Stimulated activated CD4-positive, alpha-beta T cell treated with anti-CD3 and anti-CD28 coated beads, Interleukin-2, amount 100 ng/mL, for 48 hours (primary cell): Measurements from ENCODE around the gene LDB2.

Experiments
- DNase-seq, 2 donors: peaks; one replicate each; pipeline ENCODE4 v3.0.0-alpha.2; 2020

LDB2 gene

DNA sequence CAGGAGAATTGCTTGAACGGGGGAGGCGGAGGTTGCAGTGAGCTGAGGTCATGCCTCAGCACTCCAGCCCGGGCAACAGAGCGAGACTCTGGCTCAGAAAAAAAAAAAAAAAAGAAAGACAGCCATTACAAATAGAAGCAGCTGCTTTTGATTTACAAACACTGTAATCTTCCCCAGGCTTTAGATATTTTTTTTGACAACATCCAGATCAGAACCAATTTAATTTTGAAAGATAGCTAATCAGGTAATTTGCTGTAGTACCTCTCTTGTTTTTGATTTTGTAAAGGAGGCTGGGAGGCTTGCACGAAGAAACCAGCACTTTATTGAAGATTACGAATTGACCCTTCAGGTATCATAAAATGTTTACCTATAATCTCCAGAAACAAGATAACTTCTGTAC, 107.0 kb downstream of the LDB2 start:
- DNase-seq, result no peak

DNA sequence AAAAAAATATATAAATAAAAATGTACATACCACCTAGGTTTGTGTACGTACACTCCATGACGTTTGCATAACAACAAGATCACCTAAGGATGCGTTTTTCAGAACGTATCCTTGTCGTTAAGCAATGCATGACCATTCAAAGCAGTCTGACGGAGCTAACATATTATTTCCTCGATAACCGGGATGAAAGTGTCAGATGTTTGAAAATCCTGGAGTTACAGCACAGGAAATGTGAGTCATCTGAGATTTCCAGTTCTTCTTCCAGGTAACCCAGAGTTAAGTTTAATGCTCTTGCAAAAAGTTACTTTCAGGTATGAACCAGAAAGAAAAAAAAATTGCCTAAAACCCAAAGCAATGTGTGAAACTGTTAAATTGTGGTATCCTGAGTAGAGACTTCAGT, 107.9 kb downstream of the LDB2 start:
- DNase-seq, result no peak

DNA sequence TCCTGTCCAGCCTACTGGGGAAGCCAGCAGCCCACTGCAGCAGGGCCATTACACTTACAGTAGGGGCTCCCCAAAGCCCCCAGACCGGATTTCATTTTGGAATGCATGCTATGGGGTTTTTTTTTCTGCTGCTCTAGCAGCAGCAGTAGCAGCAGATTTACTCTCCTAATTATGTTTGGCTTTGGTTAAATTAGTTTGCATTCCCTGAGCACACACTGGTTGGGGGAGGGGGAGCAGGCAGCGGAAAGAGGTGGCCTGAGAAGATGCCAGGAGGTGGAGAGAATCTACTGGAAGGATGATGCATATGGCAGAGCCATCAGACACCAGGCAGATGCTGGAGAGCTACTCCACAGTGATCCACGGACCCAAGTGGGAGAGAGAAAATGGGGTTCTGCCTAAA, 109.6 kb downstream of the LDB2 start:
- DNase-seq, result no peak

DNA sequence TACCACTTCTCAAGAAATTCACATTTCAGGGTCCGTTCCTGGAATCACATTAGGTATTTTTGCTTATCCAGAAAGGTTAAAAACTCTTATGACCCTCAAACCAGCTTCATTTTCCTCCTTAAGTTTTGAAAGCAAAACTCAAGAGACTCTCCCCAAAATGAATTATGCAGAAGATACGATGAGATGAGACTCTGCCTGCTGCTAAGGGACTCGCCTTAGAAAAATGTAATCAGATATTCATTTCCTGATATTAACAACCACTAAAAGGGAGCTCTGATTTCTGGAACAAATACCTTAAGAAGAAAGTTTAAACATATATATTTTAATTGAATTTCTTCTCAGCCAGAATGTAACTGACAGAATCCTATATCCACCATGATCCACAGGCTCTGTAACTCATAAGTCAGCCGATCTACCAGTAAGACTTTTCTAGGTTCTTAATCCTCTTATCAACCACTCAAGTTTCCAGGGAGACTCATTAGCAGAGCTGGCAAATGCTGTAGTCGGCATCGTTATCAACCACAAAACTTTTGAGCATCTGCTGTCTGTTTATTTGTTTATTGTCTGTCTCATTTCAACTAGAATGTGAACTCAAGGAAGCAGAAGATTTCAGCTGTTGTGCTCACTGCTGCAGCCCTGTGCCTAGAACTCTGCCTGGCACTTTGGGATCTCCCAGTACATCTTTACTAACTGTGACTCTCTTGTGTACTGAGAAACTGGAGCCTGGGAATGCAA, 112.5 kb downstream of the LDB2 start:
- DNase-seq, result no peak

DNA sequence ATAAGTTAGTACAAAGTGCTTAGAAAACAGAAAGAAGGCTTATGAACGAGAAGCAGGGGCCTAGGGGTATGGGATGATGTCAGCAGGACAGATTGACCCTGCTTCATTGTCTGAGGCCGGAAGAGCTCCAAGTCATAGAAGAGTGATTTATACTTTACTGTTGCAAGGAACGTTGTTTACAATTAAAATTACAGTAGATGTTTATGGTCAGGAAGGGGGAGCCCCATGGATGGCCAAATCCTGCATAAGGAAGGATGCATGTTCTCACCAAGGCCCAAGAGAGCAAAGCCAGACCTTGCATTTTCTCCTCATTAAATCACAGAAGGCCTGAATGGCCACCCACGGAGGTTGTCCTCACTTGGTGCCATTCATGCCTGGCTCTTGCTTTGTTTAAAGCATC, 115.3 kb downstream of the LDB2 start:
- DNase-seq, result no peak

DNA sequence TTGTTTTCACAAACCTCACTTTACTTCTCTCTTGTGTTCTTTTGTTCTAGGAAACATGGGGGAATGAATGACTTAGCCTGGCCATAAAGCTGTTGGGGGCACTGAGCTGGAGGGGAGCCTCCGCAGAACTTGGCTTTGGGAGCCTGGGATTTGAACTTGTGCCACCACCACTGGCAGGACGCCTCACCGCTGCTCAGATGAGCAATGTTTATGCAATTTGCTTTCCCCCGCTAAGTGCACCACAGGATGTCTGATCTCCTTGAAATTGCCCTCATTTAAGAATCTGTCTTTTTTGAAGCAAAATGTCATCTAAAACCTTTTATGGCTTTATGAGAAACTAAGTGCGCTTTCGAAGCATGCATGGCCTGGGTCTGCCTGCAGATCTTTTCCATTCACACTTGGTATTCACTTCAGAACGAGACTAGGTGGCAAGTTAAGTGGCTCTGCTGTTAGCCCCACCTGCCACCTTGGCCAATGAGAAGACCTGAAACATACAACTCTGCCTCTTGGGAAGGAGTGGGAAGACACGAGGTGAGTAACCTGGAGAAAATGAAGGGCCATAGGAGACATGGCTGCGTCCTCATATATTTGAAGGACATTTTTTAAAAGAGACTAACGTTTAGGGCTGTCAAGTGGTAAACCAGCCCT, 119.3 kb downstream of the LDB2 start:
- no peak for DNase-seq

DNA sequence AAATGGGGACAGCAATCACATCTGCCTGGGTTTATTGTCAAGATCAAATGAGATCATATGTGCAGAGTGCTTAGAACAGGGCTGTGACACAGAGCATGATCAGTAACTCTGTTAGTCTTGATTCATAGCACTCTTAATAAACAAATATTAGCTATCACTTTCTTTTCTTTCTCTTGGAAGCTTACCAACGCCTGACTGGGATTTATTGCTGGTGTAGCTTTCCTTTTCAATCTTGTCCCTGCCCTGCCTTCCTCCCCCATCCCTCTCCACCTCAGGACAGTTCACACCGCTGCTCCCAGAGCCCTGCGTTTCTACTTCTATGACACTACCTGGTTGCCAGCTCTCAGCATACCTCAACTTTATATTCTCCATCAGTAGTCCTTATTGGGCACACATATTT, 120.7 kb downstream of the LDB2 start:
- no peak for DNase-seq

DNA sequence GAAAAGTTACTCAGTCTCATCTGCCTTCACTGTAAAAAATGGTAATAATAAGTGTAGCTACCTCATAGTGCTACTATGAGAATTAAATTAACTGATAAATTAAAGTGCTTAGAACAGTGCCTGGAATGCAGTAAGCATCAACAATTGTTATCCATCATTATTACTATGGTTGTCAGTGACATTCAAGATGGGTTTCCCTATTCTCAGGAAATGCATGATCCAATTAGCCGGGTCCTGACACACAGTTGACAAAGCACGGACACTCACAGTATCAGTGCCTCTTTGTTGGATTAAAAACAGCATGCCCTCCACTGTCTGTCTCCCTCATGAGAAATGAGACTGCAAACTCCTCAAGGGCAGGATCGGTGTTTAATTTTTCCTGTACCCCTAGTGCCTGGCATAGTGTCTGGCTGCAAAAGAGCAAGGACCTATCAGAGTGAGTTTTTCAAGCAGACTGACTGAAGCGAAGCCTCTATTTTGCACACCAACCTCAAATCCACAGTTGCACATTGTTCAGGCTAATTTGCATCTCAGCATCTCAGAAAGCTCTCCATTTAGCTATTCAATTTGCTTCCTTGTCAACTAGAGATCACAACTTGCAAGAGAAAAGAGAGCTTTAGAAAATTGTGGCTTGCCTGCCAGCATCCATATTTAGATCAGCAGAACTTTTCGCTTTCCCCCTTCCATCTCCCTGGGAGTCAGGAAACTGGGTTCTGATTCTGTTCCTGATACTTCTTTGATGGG, 122.9 kb downstream of the LDB2 start:
- no peak for DNase-seq

DNA sequence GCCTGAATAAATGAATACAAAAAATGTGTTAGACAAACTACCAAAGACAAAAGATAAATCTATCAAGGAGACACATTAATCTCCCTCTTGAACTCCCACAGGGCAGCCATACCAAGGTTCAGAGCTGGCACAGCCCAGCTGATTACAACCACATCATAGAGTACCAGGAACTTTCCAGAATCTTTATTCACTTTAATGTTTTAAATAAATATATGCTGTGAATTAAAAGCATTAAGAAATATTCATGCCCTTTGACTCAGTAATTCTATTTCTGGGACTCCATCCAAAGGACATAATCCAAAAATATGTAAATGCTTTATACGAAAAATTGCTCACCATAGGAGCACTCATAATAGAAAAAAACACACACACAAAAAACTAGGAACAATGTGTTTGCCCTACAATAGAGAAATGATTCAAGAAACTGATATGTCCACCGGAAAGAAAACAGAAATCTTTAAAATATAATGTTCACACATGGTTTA, 126.0 kb downstream of the LDB2 start:
- no peak for DNase-seq

DNA sequence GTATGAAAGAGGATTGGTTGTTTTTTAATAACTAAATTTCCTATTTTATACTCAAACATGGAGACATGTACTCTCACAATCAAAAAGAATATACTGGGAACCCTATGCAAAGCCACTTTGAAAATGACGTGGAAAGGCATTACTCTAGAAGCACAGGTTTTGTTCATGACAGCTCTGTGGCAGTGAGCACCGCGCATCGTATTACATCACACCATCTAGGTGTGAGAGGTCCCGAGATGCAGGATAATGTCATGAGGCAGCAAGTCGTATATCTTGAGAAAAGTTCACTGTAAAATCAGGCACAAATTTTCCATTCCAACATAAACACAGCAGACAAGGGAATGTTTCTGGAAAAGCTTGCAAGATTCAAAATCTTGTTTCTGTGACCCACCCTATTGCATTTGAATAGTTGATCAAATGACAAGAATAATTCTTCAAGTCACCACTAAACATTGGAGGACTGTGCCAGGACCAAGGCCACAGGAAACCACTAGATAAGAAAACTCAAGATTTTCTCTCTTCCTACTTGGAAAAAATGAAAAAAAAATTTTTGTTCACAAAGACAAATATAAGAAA, 127.6 kb downstream of the LDB2 start:
- no peak for DNase-seq

DNA sequence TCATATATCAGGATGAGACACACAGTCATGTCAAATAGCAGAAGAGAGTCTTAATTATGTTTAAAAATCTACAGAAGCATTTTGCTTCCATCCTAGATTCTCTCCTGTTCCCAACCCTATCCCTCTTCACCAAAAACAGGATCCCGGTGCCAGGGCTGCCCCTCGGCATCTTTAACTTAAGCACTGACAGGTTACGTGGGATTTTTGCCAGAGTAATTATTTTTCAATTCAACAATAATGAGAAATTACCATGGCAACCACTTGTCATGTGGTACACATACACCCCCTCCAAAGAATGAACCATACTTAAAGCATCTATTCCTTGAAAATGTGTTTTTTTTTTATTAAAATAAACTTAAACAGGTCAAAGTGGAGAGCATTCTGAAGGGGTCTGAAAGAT, 130.6 kb downstream of the LDB2 start:
- no peak for DNase-seq

DNA sequence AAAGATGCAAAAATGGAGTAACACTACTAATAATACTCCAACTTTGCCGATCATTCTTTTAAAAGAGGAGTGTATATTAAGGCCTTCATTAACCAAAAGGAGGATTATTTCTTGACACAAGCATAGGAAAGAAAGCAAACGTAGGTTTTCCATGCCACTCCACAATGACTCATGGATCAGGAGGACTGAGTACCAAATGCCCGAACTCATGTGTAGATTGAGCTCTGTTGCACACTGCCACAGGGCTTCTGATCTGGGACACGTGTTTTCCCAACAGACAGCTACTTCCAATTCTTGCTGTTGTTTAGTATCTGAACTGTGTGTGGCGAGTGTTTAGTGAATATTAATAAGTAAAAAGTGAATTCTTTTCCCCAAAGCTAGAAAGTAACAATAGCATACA, 131.2 kb downstream of the LDB2 start:
- no peak for DNase-seq

DNA sequence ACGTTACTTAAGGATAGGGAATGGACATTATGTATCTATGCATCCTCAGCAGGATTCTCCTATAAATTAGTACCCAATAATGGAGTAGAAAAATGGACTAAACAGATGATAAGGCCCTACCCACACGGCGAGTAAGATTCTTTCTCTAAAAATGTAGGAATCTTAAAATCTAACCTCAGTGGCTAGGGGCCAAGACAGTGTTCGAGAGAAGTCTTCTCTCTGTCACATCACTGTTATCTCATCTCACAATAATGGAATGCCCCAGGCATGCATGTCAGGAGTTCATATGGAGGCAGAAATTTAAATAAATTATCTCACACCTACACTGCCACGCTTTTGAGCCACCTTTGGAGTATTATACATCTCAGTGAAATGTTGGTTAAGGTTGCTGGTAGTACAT, 132.9 kb downstream of the LDB2 start:
- DNase-seq, result no peak

DNA sequence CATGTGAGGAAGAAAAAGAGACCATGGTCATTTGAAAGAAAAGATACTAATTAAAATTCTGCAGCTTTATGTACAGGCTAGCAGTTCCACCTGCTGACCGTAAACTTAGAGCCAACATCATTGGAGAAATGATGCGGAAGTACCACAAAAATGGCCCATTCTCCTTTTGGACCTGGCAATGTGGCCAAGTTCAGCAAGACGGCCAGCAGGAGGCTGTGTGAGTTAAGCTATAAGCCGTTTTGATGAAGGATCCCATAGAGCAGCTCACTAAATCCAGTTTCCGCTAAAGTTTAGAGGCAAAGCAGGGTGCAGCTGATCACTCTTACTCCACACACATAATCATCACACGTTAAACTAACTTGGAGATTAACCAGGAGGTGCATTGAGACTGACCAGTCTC, 133.8 kb downstream of the LDB2 start:
- DNase-seq, result no peak

DNA sequence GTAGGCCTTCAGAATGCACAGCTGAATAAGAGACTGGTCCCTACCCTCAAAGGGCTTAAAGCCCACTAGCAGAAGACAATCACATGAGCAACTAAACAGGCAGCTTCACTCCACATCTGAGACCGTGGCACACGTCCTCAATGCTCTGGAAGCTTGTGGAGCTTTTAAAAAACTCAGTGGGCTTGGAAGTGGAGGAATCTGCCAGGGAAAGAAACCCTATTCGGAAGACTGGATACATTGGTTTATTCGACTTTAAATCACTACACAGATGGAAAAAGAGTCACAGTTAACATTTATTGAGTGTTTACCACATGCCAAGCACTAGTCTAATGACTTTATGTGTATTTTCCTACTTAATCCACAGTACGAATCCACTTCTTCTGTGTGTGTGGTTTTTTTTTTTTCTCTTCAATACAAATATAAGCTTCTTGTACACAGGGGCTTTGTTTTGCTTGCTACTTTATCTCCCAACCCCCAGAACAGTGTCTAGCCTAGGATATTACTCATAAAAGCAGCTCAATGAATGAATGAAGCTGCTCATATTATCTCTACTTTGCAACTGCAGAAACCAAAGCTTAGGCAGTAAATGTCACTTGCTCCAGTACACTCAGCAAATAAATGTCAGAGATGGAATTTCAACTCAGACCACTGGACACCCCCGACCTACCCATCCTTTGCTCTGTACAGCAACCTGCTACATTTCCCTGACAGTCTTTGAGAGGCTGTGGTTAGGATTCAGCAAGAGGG, 137.7 kb downstream of the LDB2 start:
- no peak for DNase-seq

DNA sequence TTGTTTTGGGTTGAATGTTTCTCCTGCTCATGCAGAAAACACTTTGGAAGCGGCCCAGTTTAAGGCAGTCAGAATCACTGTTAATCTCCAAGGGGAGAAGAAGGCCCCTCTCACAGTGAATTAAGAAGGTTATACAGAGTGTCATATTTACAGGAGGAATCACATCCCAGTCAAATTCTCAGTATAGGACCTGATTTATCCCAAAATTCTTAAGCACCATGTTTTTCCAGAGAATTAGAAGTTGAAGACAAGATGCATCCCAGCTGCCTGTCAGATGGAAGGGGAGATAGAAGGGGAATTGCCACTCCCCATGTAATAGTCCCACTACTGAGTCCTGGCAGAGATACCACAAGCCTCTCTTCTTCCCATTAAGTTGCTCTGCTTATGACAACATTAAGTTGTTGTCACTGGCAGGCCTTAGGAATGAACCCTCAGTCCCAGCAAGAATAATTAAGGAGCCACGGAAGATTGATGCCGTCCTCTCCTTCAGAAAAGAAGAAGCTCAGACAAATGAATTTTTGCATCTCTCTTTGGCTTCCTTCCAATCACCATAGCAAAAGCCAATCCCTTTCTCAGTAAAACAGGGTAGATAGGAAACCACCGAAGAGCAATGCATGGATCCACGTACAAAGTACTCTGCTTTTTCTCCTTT, 138.4 kb downstream of the LDB2 start:
- DNase-seq, result no peak

DNA sequence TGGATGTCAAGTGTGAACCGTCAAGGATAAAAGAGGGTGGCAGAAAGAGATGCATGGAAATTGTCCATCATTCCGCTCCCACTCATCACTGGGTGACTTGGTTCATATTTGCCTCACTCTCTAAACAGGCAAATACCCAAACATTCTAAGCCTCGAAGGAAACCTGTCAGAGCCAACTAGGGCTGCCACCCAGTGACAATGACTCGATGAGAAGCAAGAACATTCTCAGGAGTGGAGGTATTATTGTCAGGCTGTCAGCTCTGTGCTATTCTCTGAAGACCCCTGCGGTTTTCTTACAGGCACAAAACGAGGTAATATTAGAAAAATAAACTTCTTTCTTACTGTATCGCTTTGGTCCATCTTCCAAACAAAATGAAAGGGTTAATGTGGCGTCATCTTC, 139.6 kb downstream of the LDB2 start:
- no peak for DNase-seq

DNA sequence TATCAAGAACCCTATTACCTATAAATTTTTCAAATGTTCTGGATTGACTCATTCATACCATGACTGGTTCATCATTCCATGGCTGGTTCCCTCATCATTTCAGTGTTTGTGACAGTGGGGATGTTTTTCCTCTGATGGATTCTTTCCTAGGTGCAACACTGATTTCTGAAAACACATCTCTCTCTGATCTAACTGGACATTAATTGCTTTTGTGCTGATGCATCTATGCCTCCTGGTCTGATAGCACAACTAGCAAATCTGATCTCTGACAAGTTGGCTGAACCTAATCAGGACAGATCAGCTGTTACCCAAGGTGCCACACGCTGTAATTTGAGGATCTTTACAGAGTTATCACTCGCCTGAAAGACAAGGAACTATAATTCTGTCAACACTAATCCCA, 140.2 kb downstream of the LDB2 start:
- DNase-seq, result no peak

DNA sequence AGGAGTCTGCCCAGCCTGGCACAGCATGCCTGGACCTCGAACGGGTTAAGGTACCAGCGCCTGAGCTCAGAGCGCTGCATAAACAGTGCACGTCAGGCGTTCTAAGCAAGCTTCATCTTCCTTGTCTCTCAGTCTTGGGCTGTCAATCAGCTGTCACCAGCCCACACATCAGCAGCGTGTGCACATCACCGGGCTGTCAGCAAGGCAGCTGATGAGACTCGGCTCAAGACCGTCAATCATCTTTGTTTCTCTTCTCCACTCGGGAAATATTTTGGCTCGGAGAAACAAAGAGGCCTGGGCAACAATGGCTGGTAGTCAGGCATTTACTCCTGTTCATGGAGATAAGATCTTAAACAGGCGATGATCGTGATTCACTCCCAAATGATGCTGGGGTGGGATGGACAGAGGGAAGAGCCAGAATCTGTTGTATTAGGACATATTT, 141.3 kb downstream of the LDB2 start:
- DNase-seq, result no peak

DNA sequence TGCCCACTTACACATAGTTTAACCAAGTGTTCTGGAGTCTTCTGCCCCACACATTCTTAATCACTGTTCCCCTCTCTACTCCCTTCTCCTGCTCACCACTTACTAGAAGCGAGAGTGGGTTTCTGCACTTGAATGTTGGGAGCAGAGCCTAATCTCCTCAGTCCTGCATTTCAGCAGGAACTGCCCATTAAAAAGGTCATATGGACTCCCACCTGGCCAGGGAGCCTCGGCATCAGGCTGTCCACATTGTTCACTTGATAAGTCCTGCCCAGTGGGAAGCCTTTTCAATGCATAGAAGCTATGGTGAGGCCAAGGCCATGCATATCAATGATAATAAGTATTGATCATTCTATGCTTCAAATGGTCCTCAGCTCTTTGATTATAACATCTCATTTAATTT, 144.3 kb downstream of the LDB2 start:
- DNase-seq, result no peak

DNA sequence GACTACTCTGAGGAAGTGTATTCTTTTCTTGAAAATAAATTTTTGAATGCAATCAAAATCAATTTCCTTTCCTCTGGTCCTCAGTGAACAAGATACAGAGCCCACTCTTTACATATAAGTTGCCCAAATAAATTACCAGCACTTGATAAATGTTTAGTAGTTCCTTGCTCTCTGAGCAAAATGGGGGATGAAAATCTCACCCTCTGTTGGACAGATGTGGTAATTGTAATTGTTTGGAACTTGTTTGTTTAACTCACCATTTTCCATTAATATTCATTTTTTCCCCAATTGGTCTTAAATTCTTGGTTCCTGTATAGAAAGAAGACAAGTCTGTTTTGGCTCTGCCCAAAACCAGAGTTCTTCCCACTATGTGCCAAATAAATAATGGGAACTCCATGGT, 146.3 kb downstream of the LDB2 start:
- DNase-seq, result no peak

DNA sequence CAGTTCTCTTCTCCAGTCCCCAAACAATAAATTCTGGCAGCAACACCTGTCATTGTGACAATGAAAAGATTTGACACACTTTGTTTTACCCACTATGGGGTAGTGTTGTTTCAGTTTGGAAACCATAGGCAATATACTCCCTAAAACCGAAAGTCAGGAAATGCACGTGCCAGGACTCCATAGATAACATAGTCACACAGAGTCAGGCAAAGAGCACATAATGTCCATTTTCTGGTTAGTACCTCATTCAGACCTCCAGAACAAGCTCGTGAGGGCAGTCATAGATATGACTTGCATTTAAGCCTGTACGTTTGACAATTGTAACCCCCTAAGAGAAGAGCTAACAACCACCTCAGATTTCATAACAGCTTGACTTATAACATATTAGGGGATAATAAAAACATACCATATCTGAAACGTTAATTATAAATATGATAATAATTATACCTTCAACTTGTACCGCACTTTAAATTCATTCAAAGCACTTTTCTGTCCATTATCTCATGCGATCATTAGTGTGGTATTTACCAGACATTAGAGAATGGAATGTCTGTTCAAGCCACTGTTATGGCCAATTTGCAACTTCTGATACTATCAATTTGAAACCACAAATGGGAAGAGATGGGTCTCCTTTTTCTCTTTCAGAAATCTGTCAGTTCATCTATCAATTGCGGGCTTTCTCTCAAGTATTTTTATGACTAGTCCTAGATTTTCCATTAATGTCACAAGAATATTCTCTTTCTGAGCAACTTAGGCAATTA, 147.4 kb downstream of the LDB2 start:
- DNase-seq, result no peak
